Retina (tissue), 1 donor: Measurements from ENCODE around the gene OSBPL5.
"Not testable (repeated sequence)": the region's sequence is repeated elsewhere in the genome, so short reads cannot be mapped to it uniquely, and the experiment has no call there.

ENCODE experiments used
- DNase-seq: peaks from one replicate; pipeline ENCODE4 v3.0.0-alpha.2; 2016

The OSBPL5 gene

GRCh38 chr11:3080104-3080503 is 85.0 kb downstream of the OSBPL5 start:
- DNase-seq, result no peak

GRCh38 chr11:3077846-3078440 is 87.2 kb downstream of the OSBPL5 start:
- no peak for DNase-seq

GRCh38 chr11:3077189-3077836 is 87.8 kb downstream of the OSBPL5 start:
- DNase-seq, result no peak

- DNase-seq, result no peak
These were observed 90.1 kb downstream of the OSBPL5 start for GRCh38 chr11:3074912-3075589.

- DNase-seq, result no peak
These were observed 92.1 kb downstream of the OSBPL5 start for GRCh38 chr11:3073029-3073435.

GRCh38 chr11:3069425-3069824 is 95.7 kb downstream of the OSBPL5 start:
- DNase-seq, result no peak

- DNase-seq, result not testable (repeated sequence)
These were observed 98.8 kb downstream of the OSBPL5 start for GRCh38 chr11:3066308-3066707.

GRCh38 chr11:3064709-3065108 is 100.4 kb downstream of the OSBPL5 start:
- DNase-seq, result not testable (repeated sequence)

GRCh38 chr11:3063876-3064275 is 101.2 kb downstream of the OSBPL5 start:
- DNase-seq, result not testable (repeated sequence)

- not testable (repeated sequence) for DNase-seq
These were observed 101.7 kb downstream of the OSBPL5 start for GRCh38 chr11:3063432-3063831.

GRCh38 chr11:3060436-3061025 is 104.6 kb downstream of the OSBPL5 start:
- DNase-seq, result no peak

- DNase-seq, result no peak
These were observed 106.1 kb downstream of the OSBPL5 start for GRCh38 chr11:3058753-3059664.

GRCh38 chr11:3057069-3057963 is 107.8 kb downstream of the OSBPL5 start, which contains the start of gene CARS1:
Gene CARS1 (minus strand): TSS chr11:3057423. CDS start chr11:3057367, 56 bp downstream.
- DNase-seq, result peak; percentile 97

GRCh38 chr11:3056296-3057068 is 108.6 kb downstream of the OSBPL5 start:
- DNase-seq, result peak; percentile 16

GRCh38 chr11:3055891-3056290 is 109.2 kb downstream of the OSBPL5 start:
- DNase-seq, result no peak

- no peak for DNase-seq
These were observed 112.5 kb downstream of the OSBPL5 start for GRCh38 chr11:3052567-3052966.

GRCh38 chr11:3052109-3052479 is 113.0 kb downstream of the OSBPL5 start:
- peak; percentile 44 for DNase-seq

GRCh38 chr11:3051196-3052108 is 113.7 kb downstream of the OSBPL5 start:
- peak; percentile 36 for DNase-seq

GRCh38 chr11:3050386-3051195 is 114.5 kb downstream of the OSBPL5 start:
- DNase-seq, result no peak
